ENCODE results near the gene TRIM38.

GRCh38 chr6:25916789-25917490 is 45.7 kb upstream of the TRIM38 start:
- TF ChIP-seq CTCF (IDR thresholded peaks at IDR 0.05; ENCODE audit: poor library complexity) = no peak
- TF ChIP-seq EZH2 (IDR thresholded peaks at IDR 0.05; ENCODE audit: borderline replicate concordance) = no peak
- no peak for TF ChIP-seq EZH2phosphoT487 (IDR thresholded peaks at IDR 0.05; ENCODE audit: low read depth, severe bottlenecking, unreplicated experiment)
